Fibroblast of villous mesenchyme (primary cell): ENCODE results near the gene GABRD. TPM values are rescaled to one million over a fixed set of nuclear protein-coding genes. Genes with fewer than 3 reads are reported as not detected.

Experiments used
- DNase-seq: peaks from one replicate; pipeline ENCODE4 v3.0.0-alpha.2; 2010; ENCODE audit warnings: low read depth
- H3K4me3 ChIP-seq: 2 replicates; pipeline ENCODE4 v1.5.1; 2011; ENCODE audit warnings: low read depth, mild to moderate bottlenecking, low read length
- CTCF ChIP-seq: IDR thresholded peaks from 2 replicates; pipeline ENCODE4 v1.5.1; 2012; ENCODE audit warnings: low read depth, mild to moderate bottlenecking, low read length; ENCODE audit not compliant: insufficient read depth
- total RNA-seq: library from RNA; depleted of rRNA; stranded (reverse); fragments of >200 nt; gene quantifications from 2 replicates; pipeline ENCODE4 v1.2.3, GENCODE V29; 2012

GABRD gene
- total RNA-seq, 1 donor, result not detected

DNA sequence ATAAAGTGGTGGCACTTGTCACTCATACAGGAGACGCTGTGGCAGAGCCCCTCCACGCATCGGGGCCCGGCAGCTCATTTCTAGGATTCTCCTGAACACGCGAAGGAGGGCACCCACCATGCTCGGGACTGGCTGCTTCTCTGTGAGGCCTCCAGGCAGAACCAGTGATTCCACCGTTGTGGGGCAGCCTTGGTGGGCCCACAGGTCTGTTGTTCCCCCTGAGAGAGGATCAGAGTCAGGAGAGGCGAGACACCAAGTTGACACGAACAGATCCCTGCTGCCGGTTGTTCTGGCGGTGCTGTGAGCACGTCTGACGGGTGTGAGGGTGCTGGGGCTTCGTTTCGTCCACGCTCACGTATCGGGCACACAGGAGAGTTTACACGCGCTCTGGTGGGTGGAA is 57.7 kb downstream of the GABRD start:
- H3K4me3 ChIP-seq, result no peak overlapping the region
- no peak for DNase-seq
- TF ChIP-seq CTCF, result no peak

DNA sequence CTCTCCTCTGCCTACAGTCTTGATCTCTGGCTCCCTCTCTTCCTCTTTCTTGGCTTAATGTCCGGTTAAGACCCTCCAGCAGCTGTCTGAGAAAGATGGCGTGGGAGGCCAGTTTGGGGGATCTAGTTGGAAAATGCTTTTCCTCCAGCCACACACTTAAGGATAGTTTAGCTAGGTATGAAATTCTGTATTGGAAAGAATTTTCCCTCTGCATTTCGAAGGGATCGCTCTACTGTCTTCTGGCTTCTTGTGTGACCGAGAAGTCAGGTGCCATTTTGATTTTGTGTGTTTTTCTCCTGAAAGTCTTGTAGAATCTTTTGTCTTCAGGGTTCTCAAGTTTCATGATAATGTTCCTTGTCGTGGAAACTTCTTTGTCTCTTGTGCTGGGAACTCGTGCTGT is 59.0 kb downstream of the GABRD start:
- no peak overlapping the region for H3K4me3 ChIP-seq
- TF ChIP-seq CTCF, result no peak
- DNase-seq, result no peak

GRCh38 chr1:2079396-2080085 is 60.4 kb downstream of the GABRD start:
- no peak overlapping the region for H3K4me3 ChIP-seq
- DNase-seq, result no peak
- no peak for TF ChIP-seq CTCF

DNA sequence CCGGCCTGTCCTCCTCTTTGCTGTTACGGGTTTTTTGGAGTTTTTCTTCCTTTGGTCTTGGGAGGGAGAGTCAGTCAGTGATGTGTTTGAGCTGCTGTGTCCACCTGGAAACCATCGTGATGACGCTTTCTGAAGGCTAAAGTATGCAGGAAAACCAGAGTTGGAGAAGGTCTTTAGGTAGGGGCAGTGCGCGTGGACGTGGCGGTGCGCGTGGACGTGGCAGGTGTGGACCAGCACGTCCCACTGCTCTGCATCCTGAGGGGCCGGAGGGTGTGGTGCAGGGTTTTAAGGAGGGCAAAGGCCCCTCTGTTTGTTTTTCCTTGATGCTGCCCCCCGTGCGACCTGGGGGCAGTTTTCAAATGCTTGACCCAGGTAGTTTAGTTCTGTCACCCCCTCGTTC is 61.0 kb downstream of the GABRD start:
- TF ChIP-seq CTCF, result no peak
- no peak for DNase-seq
- no peak overlapping the region for H3K4me3 ChIP-seq

Other genes starting within 250 kb of the GABRD start
- gene NADK, start 240.9 kb upstream of the GABRD start, total RNA-seq, result 44.0 and 48.6 TPM in 2 replicates
- gene GNB1, start 128.3 kb upstream of the GABRD start, total RNA-seq, result 107 and 124 TPM in 2 replicates
- under 0.01 TPM in 2 replicates for gene CALML6, start 104.1 kb upstream of the GABRD start, total RNA-seq
- 0.32 and 0.43 TPM in 2 replicates for gene TMEM52, start 100.1 kb upstream of the GABRD start, total RNA-seq
- not detected in 2 replicates for gene CFAP74, start 15.6 kb upstream of the GABRD start, total RNA-seq
- gene PRKCZ, start 31.1 kb downstream of the GABRD start, total RNA-seq, result 2.6 and 5.2 TPM in 2 replicates
- gene FAAP20, start 175.4 kb downstream of the GABRD start, total RNA-seq, result 20.7 and 30.3 TPM in 2 replicates
- gene SKI, start 209.0 kb downstream of the GABRD start, total RNA-seq, result 26.8 and 32.9 TPM in 2 replicates